ENCODE data around the gene POU6F2.
"Not testable (repeated sequence)": the region's sequence is repeated elsewhere in the genome, so short reads cannot be mapped to it uniquely, and the experiment has no call there.

The POU6F2 gene

DNA sequence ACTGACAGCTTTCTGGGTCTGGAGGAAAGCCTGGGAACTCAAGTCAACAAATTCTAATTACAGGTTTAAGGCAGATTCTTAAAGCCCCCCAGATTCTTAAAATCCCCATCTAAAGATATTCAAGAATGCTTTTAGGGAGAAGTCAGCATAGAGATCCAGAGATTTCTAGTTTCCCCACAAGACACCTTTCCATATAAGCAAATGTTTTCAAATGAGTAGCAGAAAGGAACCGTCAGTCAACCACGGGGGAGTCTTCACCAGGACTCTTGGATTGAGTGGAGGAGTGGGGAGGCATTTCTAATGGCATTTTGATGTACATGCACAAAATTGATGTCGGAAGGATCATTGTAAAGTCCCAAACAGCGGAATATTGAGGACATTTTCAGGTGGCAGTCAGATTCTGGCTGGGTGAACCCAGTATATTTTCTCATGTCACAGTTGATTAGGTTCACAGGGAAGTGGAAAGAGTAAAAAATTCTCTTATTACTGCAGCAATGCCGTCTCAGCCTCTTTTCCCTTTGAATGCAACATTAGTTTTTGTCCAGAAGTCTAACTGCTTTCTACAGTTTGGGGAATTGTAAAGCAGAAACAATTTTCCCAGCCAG is 396.8 kb downstream of the POU6F2 start:
- no peaks in the 10 kb centered on the region for H3K36me3 ChIP-seq

DNA sequence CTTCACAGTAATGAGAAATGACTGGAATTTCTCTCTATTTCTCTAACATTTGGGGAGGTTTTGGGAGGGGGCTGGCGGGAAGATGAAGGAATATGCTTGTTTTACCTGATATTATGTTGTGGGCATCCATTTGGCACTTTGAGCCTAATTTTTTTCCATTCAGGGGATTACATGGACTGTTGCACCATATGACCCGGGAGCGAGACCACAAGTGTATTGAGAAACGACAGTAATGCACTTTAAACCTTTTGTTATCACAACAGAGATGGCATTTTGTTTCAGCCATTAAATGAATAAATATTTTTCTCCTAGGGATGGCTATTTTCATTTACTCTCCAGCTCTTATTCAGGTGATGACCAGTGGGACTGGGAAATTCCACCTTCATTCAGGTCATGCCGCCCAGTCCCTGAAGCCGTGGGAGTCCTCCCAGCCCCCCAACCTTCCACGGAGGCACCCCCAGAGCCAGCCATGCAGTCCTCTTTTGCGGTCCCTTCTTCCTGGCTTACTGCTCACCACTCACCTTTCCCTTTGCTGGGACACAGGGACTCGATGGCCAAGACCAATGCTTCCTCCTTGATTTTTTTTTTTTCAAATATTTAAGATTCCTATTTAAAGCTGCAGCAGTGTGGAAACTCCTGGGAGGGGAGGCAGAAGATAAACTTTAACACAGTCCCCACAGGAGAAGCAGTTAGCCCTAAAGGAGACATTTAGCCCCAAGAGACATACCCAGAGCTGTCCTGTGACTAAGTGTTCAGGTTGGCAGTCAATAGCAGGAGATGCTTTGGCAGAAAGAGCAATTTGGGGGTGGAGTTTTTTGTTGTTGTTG is 397.6 kb downstream of the POU6F2 start:
- TF ChIP-seq, protein P1, sequence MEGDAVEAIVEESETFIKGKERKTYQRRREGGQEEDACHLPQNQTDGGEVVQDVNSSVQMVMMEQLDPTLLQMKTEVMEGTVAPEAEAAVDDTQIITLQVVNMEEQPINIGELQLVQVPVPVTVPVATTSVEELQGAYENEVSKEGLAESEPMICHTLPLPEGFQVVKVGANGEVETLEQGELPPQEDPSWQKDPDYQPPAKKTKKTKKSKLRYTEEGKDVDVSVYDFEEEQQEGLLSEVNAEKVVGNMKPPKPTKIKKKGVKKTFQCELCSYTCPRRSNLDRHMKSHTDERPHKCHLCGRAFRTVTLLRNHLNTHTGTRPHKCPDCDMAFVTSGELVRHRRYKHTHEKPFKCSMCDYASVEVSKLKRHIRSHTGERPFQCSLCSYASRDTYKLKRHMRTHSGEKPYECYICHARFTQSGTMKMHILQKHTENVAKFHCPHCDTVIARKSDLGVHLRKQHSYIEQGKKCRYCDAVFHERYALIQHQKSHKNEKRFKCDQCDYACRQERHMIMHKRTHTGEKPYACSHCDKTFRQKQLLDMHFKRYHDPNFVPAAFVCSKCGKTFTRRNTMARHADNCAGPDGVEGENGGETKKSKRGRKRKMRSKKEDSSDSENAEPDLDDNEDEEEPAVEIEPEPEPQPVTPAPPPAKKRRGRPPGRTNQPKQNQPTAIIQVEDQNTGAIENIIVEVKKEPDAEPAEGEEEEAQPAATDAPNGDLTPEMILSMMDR (IDR thresholded peaks at IDR 0.05) = no peak
- Histone ChIP-seq H3K36me3 (no peaks in the 10 kb centered on the region), H3K4me1 (no peaks in the 10 kb centered on the region), H3K27me3 (no peaks in the 10 kb centered on the region), H3K9me3 (no peaks in the 10 kb centered on the region), H3K4me3 (no peak overlapping the region), H3K27ac (no peak overlapping the region)
- no peak for DNase-seq
- intact Hi-C loops (cut with DNase I; ENCODE audit: low total_unique reads) = no loop called here

More for the DNA sequence above, 396.8 kb downstream of the POU6F2 start:
- H3K9me3 ChIP-seq = no peaks in the 10 kb centered on the region
- intact Hi-C loops (cut with DNase I; ENCODE audit: low total_unique reads) = no loop called here
- no peak overlapping the region for H3K4me3 ChIP-seq
- no peak overlapping the region for H3K27ac ChIP-seq
- DNase-seq = no peak
- H3K27me3 ChIP-seq = no peaks in the 10 kb centered on the region
- H3K4me1 ChIP-seq = no peaks in the 10 kb centered on the region
- TF ChIP-seq, protein P1 (IDR thresholded peaks at IDR 0.05) = no peak

DNA sequence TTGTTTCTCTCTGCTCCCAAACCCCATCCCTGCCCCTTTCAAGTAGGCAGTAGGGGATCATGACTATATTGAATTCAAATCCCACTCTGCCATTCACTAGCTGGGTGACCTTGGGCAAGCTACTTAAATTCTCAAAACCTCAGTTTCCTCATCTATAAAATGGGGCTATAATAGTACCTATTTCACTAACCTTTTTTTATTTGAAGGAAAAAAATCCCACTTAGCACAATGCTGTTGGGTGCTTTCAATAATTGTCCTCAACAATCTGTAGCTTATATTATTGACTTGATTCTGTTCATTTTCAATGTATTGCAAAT is 398.1 kb downstream of the POU6F2 start:
- no peak overlapping the region for H3K27ac ChIP-seq
- no peaks in the 10 kb centered on the region for H3K9me3 ChIP-seq
- intact Hi-C loops (cut with DNase I; ENCODE audit: low total_unique reads) = no loop called here
- no peaks in the 10 kb centered on the region for H3K36me3 ChIP-seq
- DNase-seq = no peak
- TF ChIP-seq, protein P1 (IDR thresholded peaks at IDR 0.05) = no peak
- H3K27me3 ChIP-seq = no peaks in the 10 kb centered on the region
- H3K4me3 ChIP-seq = no peak overlapping the region
- no peaks in the 10 kb centered on the region for H3K4me1 ChIP-seq

DNA sequence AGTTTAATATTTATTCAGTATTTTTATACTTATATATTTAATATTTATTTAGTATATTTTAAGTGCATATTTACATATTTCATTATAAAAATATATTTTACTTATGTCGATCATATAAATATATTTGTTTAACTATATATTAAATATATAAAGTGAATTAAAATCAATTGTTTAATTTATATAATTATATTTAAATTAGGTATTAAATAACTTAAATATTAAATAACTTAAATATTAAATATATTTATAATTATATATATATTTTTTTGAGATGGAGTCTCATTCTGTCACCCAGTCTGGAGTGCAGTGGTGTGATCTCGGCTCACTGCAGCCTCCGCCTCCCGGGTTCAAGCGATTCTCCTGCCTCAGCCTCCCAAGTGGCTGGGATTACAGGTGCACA is 399.2 kb downstream of the POU6F2 start:
- H3K27ac ChIP-seq; H3K36me3 ChIP-seq; DNase-seq; H3K27me3 ChIP-seq; intact Hi-C loops (cut with DNase I; ENCODE audit: low total_unique reads); H3K9me3 ChIP-seq; H3K4me1 ChIP-seq; H3K4me3 ChIP-seq: not testable (repeated sequence)

DNA sequence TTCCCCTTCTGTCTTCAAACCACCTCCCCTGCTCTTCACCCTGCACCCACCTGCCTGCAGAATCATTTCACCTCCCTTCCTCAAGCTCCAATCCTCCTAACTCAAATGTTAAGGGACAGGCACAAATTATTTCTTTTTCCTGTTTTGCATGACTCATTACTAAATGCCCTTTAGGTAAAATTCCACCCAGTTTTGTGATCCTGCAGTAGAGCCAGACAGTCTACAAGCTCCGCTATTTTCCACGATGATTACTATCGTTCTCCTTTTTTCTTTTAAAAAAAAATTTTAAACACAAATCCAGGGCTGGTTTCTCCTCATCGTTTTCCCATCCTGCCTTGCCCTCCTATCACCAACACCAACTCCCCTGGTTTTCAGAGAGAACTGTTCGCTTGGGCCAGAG is 401.7 kb downstream of the POU6F2 start:
- intact Hi-C loops (cut with DNase I; ENCODE audit: low total_unique reads) = no loop called here

DNA sequence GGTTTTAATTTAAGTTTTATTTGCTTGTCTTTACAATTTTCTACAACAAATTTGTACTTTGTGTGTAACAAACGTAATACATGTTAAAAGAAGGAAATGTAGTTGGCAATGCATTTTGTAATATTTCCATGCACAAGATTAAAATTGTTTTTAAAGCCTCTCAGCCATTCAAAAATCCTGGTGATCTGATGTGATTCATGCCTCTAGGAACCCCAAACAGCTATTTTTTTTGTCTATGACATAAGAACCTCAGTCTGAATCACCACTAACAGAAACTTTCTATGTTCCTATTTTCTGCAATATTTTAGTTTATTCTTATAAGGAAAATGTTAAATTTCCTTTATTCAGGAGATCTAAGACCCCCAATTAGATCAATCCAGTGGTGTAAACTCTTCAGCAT is 405.4 kb downstream of the POU6F2 start:
- TF ChIP-seq, protein P1 (IDR thresholded peaks at IDR 0.05) = no peak
- H3K27ac ChIP-seq = no peak overlapping the region
- intact Hi-C loops (cut with DNase I; ENCODE audit: low total_unique reads) = no loop called here

More for the DNA sequence above, 401.7 kb downstream of the POU6F2 start:
- Histone ChIP-seq H3K9me3 (no peaks in the 10 kb centered on the region), H3K27me3 (no peaks in the 10 kb centered on the region), H3K4me3 (no peak overlapping the region), H3K4me1 (no peaks in the 10 kb centered on the region), H3K27ac (no peak overlapping the region), H3K36me3 (no peaks in the 10 kb centered on the region)
- TF ChIP-seq, protein P1 (IDR thresholded peaks at IDR 0.05) = no peak
- no peak for DNase-seq

More for the DNA sequence above, 405.4 kb downstream of the POU6F2 start:
- DNase-seq = no peak
- H3K9me3 ChIP-seq = no peaks in the 10 kb centered on the region
- no peak overlapping the region for H3K4me3 ChIP-seq
- no peaks in the 10 kb centered on the region for H3K27me3 ChIP-seq
- H3K4me1 ChIP-seq = no peaks in the 10 kb centered on the region
- H3K36me3 ChIP-seq = no peaks in the 10 kb centered on the region
